H1 (cell line): ENCODE measurements around the gene TPD52L1. TPM values are rescaled to one million over a fixed set of nuclear protein-coding genes. Genes with fewer than 3 reads are reported as not detected.

Experiments used
- CTCF ChIA-PET: fragments of 300-600 bp; sonication (Branson Sonifier 250); formaldehyde crosslinking; loops from one replicate; lab custom pipeline; 2021; ENCODE audit not compliant: partially characterized antibody; lab: Charles Lee
- POLR2A ChIA-PET: fragments of 300-600 bp; sonication (Branson Sonifier 250); formaldehyde crosslinking; loops from one replicate; lab custom pipeline; 2021; ENCODE audit warnings: inconsistent platforms; ENCODE audit not compliant: partially characterized antibody; lab: Charles Lee
- DNase-seq, 2 experiments: peaks; one replicate each; pipeline versions ENCODE4 v3.0.0 to v3.0.0-alpha.2; 2010 to 2022; ENCODE audit warnings: low spot score in 2 of 2, low read depth in 1 of 2, mixed read lengths in 1 of 2
- FAIRE-seq: peaks from 2 replicates; lab custom pipeline; 2011; peaks lifted over from hg19 to GRCh38; lab: Jason Lieb, UNC
- H2AFZ ChIP-seq: 2 replicates; pipeline ENCODE4 v1.8.1; 2012; ENCODE audit warnings: low read length, inconsistent platforms
- H2AK5ac ChIP-seq: 2 replicates; pipeline ENCODE4 v1.6.1; 2013; ENCODE audit warnings: low read depth, low read length
- H2BK120ac ChIP-seq: replicated peaks from 2 replicates; pipeline ENCODE3; 2013; ENCODE audit warnings: low read depth, low read length, inconsistent platforms
- H2BK12ac ChIP-seq: 2 replicates; pipeline ENCODE4 v1.6.1; 2013; ENCODE audit warnings: low read depth, low read length
- H2BK15ac ChIP-seq: 2 replicates; pipeline ENCODE4 v1.6.1; 2013; ENCODE audit warnings: low read length
- H2BK20ac ChIP-seq: 2 replicates; pipeline ENCODE4 v1.6.1; 2013; ENCODE audit warnings: low read length
- H2BK5ac ChIP-seq: 2 replicates; pipeline ENCODE4 v1.6.1; 2013; ENCODE audit warnings: low read depth, low read length
- H3K14ac ChIP-seq: 2 replicates; pipeline ENCODE4 v1.6.1; 2013; ENCODE audit warnings: inconsistent platforms; ENCODE audit not compliant: insufficient read length
- H3K18ac ChIP-seq: 2 replicates; pipeline ENCODE4 v1.6.1; 2013; ENCODE audit warnings: low read length; ENCODE audit errors: extremely low read depth
- H3K23ac ChIP-seq: 2 replicates; pipeline ENCODE4 v1.6.1; 2013; ENCODE audit warnings: inconsistent platforms; ENCODE audit not compliant: insufficient read length
- H3K23me2 ChIP-seq: 2 replicates; pipeline ENCODE4 v1.6.1; 2013; ENCODE audit warnings: low read depth, low read length
- H3K27ac ChIP-seq: 2 replicates; pipeline ENCODE4 v1.6.1; 2011; ENCODE audit warnings: low read depth, low read length, inconsistent platforms
- H3K27me3 ChIP-seq, 4 experiments: replicated peaks in 1 of 4; 1 replicate in 1 of 4; 2 replicates in 3 of 4; pipeline versions ENCODE4 v1.6.1 to v1.8.1; 2011 to 2013; ENCODE audit warnings: low read length in 3 of 4, mild to moderate bottlenecking in 3 of 4, inconsistent platforms in 2 of 4, mixed read lengths in 2 of 4, moderate library complexity in 1 of 4; ENCODE audit not compliant: control insufficient read depth in 3 of 4, insufficient read depth in 3 of 4; ENCODE audit errors: extremely low read depth in 1 of 4
- H3K36me3 ChIP-seq, 4 experiments: 2 replicates each; pipeline versions ENCODE4 v1.6.1 to v1.8.1; 2011 to 2013; ENCODE audit warnings: mild to moderate bottlenecking in 4 of 4, low read length in 3 of 4, moderate library complexity in 2 of 4, control low read depth in 1 of 4, inconsistent platforms in 1 of 4; ENCODE audit not compliant: insufficient read depth in 4 of 4, control insufficient read depth in 2 of 4
- H3K4ac ChIP-seq: replicated peaks from 2 replicates; pipeline ENCODE3; 2013; ENCODE audit warnings: low read length, low read depth, mixed read lengths, inconsistent platforms; ENCODE audit not compliant: insufficient read length
- H3K4me1 ChIP-seq, 4 experiments: replicated peaks in 1 of 4; 1 replicate in 1 of 4; 2 replicates in 3 of 4; pipeline versions ENCODE4 v1.6.1 to v1.8.1; 2011 to 2013; ENCODE audit warnings: low read length in 3 of 4, inconsistent platforms in 2 of 4, mixed read lengths in 1 of 4; ENCODE audit not compliant: insufficient read depth in 4 of 4, control insufficient read depth in 3 of 4
- H3K4me2 ChIP-seq, 2 experiments: 2 replicates each; pipeline versions ENCODE4 v1.6.1 to v1.8.1; 2011 to 2013; ENCODE audit warnings: low read depth in 2 of 2, low read length in 2 of 2, control low read depth in 1 of 2, inconsistent platforms in 1 of 2, mild to moderate bottlenecking in 1 of 2; ENCODE audit not compliant: insufficient read depth in 1 of 2
- H3K4me3 ChIP-seq, 4 experiments: fragments of 200-600, 300-600 bp in 1 of 4; sonication (generic), shearing (Covaris generic), sonication (Bioruptor Twin) in 1 of 4; 2 replicates each; pipeline versions ENCODE4 v1.5.1 to v1.8.1; 2011 to 2016; ENCODE audit warnings: low read length in 4 of 4, low read depth in 3 of 4, control low read depth in 2 of 4, inconsistent platforms in 2 of 4, mild to moderate bottlenecking in 2 of 4, mixed read lengths in 1 of 4, moderate library complexity in 1 of 4; ENCODE audit not compliant: insufficient read depth in 2 of 4; ENCODE audit errors: extremely low read depth in 1 of 4
- H3K56ac ChIP-seq: replicated peaks from 2 replicates; pipeline ENCODE3; 2013; ENCODE audit warnings: low read depth, mild to moderate bottlenecking, mixed read lengths, low read length, inconsistent platforms; ENCODE audit not compliant: insufficient read length
- H3K79me1 ChIP-seq: 2 replicates; pipeline ENCODE4 v1.6.1; 2013; ENCODE audit warnings: low read depth, low read length, control low read depth
- H3K79me2 ChIP-seq, 2 experiments: 2 replicates each; pipeline versions ENCODE4 v1.6.1 to v1.8.1; 2012 to 2013; ENCODE audit warnings: low read length in 2 of 2, mild to moderate bottlenecking in 2 of 2, inconsistent platforms in 1 of 2; ENCODE audit not compliant: insufficient read depth in 2 of 2, control insufficient read depth in 1 of 2
- H3K9ac ChIP-seq, 4 experiments: replicated peaks in 1 of 4; 1 replicate in 1 of 4; 2 replicates in 3 of 4; pipeline versions ENCODE4 v1.6.1 to v1.8.1; 2011 to 2013; ENCODE audit warnings: low read depth in 3 of 4, low read length in 3 of 4, control low read depth in 2 of 4, mild to moderate bottlenecking in 2 of 4, moderate library complexity in 2 of 4, inconsistent platforms in 1 of 4; ENCODE audit errors: extremely low read depth in 1 of 4
- H3K9me3 ChIP-seq, 2 experiments: 2 replicates each; pipeline versions ENCODE4 v1.6.1 to v1.8.1; 2012 to 2013; ENCODE audit warnings: mild to moderate bottlenecking in 2 of 2, moderate library complexity in 2 of 2, control low read depth in 1 of 2, inconsistent platforms in 1 of 2, low read depth in 1 of 2, low read length in 1 of 2, mixed read lengths in 1 of 2; ENCODE audit not compliant: insufficient read depth in 2 of 2
- H4K20me1 ChIP-seq, 2 experiments: replicated peaks in 1 of 2; 2 replicates each; pipeline versions ENCODE3 to v1.8.1; 2011 to 2013; ENCODE audit warnings: inconsistent platforms in 2 of 2, low read length in 2 of 2, mild to moderate bottlenecking in 1 of 2; ENCODE audit not compliant: insufficient read depth in 2 of 2, control insufficient read depth in 1 of 2
- H4K5ac ChIP-seq: 2 replicates; pipeline ENCODE4 v1.6.1; 2013; ENCODE audit warnings: low read length, low read depth, mixed read lengths, inconsistent platforms; ENCODE audit not compliant: insufficient read length
- H4K8ac ChIP-seq: 2 replicates; pipeline ENCODE4 v1.8.0; 2013; ENCODE audit warnings: mild to moderate bottlenecking, moderate library complexity, low read length, inconsistent platforms; ENCODE audit not compliant: insufficient read depth; ENCODE audit errors: extremely low read depth
- H4K91ac ChIP-seq: replicated peaks from 2 replicates; pipeline ENCODE3; 2013; ENCODE audit warnings: low read length, mixed read lengths, inconsistent platforms; ENCODE audit not compliant: insufficient read length
- WGBS, 2 experiments: shearing (Covaris generic) in 1 of 2; methylation state at CpG; one replicate each; pipeline versions ENCODE4 v1.1.6 to v1.1.7; 2013 to 2015; ENCODE audit warnings: low lambda C conversion rate in 2 of 2, mixed read lengths in 2 of 2, inconsistent platforms in 1 of 2, low coverage in 1 of 2, missing lambda C conversion rate in 1 of 2; ENCODE audit not compliant: insufficient replicate concordance in 2 of 2, insufficient coverage in 1 of 2, insufficient read length in 1 of 2; ENCODE audit errors: extremely low coverage in 1 of 2, missing lambda C conversion rate in 1 of 2; 5-methylcytosine and 5-hydroxymethylcytosine counted together
- polyA plus RNA-seq, 7 experiments: library from polyadenylated mRNA; depleted of rRNA in 3 of 7; stranded (reverse) in 5 of 7; unstranded in 2 of 7; fragments of >200 nt in 5 of 7; fragments of 200-250 nt in 2 of 7; gene quantifications; 1 replicate in 5 of 7; 2 replicates in 1 of 7; 4 replicates in 1 of 7; pipeline versions ENCODE4 v1.2.1 to v1.2.3, GENCODE V29; 2011 to 2013; ENCODE audit warnings: missing spikeins in 2 of 7, mixed read lengths in 2 of 7
- total RNA-seq: library from RNA; stranded (reverse); fragmentation: NEBNext Ultra II Directional; extraction: Animal tissue kit (Norgen Biotek cat#: 25700); gene quantifications from 2 replicates; pipeline ENCODE4 v1.2.1, GENCODE V29; 2021
- TF ChIP-seq, protein P1 (sequence below): IDR thresholded peaks from 2 replicates; pipeline ENCODE4 v1.6.1; 2012; ENCODE audit warnings: inconsistent platforms

TPD52L1 gene
- total and polyA plus RNA-seq, 2 of the 8 experiments (the other 6 are each of a cell fraction or from before 2014, with no cell fraction given) = 7.4 to 14.2 TPM

DNA sequence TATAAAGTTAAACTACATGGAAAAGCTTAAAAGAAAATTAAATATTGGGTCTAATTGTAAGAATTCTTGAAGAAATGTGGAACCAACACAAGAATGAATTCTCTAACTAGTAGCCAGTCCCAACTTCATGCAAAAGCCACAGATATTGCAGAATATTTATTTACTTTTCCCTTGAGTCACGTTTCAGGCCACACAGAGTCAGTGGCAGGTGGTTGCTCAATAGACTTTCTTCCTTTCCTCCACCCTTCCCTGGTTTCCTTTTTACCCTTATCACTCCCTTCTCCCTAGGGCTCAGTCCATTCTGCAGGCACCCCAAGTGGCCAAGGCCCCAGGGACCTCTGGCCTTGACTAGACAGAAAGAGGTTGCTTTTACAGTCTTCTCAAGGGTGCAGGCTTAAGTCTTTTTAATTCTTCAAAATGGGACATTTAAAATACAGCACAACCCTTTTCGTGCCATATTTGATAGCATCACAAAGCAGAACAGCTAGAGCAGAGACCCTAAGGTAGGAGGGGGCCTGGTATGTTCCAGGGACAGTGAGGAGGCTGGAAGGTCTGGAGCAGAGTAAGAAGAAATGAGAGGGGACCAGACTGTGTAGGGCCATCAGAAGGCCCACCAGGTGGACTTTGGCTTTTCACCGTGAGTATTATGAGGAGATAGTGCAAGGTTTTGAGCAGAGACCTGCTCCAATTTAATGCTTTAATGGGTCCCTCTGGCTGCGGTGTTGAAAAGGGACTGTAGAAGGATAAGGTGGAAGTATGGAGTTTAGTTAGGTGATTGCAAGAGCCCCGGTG is 83.2 kb downstream of the TPD52L1 start:
- H3K4me1 ChIP-seq = no peaks in the 10 kb centered on the region
- H3K56ac ChIP-seq = no peak overlapping the region
- no peak overlapping the region for H3K23ac ChIP-seq
- no peak overlapping the region for H3K18ac ChIP-seq
- H3K23me2 ChIP-seq = no peaks in the 10 kb centered on the region
- 88% methylated on average over 5 of the region's 5 CpGs; no CpG with 5 or more reads in 1 of the 2 experiments for WGBS, 2 experiments
- no peak overlapping the region for H3K27ac ChIP-seq
- H2AFZ ChIP-seq = no peak overlapping the region
- no peaks in the 10 kb centered on the region for H4K20me1 ChIP-seq
- no peak overlapping the region for H2AK5ac ChIP-seq
- H3K4me2 ChIP-seq = no peak overlapping the region
- H2BK12ac ChIP-seq = no peak overlapping the region
- no peak overlapping the region for H3K4ac ChIP-seq
- DNase-seq (no peak), FAIRE-seq (no peak)
- POLR2A ChIA-PET = no interaction called here
- TF ChIP-seq, protein P1, sequence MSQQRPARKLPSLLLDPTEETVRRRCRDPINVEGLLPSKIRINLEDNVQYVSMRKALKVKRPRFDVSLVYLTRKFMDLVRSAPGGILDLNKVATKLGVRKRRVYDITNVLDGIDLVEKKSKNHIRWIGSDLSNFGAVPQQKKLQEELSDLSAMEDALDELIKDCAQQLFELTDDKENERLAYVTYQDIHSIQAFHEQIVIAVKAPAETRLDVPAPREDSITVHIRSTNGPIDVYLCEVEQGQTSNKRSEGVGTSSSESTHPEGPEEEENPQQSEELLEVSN = no peak
- TF ChIP-seq, all 59 proteins: peak for 0
- H3K79me1 ChIP-seq = no peaks in the 10 kb centered on the region
- H3K14ac ChIP-seq = no peak overlapping the region
- no peak overlapping the region for H2BK5ac ChIP-seq
- H3K9ac ChIP-seq = no peak overlapping the region
- H4K5ac ChIP-seq = no peak overlapping the region
- H2BK20ac ChIP-seq = no peak overlapping the region
- no peak overlapping the region for H2BK120ac ChIP-seq
- no peaks in the 10 kb centered on the region for H3K9me3 ChIP-seq
- no peak overlapping the region for H4K91ac ChIP-seq
- no peaks in the 10 kb centered on the region for H3K79me2 ChIP-seq
- no peaks in the 10 kb centered on the region for H3K27me3 ChIP-seq
- no peak overlapping the region for H2BK15ac ChIP-seq
- no peaks in the 10 kb centered on the region for H3K36me3 ChIP-seq
- CTCF ChIA-PET = interaction anchor here (0.8 to 3.3 kb wide), 5 partner anchors 8 to 669 kb away, joined by 3 to 17 read pairs (median 3); no protein-coding TSS in a partner anchor
- no peak overlapping the region for H4K8ac ChIP-seq
- no peak overlapping the region for H3K4me3 ChIP-seq
